Stimulated activated CD8-positive, alpha-beta memory T cell treated with anti-CD3 and anti-CD28 coated beads, Interleukin-7, amount 100 ng/mL, for 48 hours (primary cell): ENCODE measurements around the gene ANK3.

Source experiments
- DNase-seq, 2 donors: peaks; one replicate each; pipeline ENCODE4 v3.0.0-alpha.2; 2020; ENCODE audit warnings: low read depth in 1 of 2; ENCODE audit errors: extremely low read depth in 1 of 2

Gene ANK3

DNA sequence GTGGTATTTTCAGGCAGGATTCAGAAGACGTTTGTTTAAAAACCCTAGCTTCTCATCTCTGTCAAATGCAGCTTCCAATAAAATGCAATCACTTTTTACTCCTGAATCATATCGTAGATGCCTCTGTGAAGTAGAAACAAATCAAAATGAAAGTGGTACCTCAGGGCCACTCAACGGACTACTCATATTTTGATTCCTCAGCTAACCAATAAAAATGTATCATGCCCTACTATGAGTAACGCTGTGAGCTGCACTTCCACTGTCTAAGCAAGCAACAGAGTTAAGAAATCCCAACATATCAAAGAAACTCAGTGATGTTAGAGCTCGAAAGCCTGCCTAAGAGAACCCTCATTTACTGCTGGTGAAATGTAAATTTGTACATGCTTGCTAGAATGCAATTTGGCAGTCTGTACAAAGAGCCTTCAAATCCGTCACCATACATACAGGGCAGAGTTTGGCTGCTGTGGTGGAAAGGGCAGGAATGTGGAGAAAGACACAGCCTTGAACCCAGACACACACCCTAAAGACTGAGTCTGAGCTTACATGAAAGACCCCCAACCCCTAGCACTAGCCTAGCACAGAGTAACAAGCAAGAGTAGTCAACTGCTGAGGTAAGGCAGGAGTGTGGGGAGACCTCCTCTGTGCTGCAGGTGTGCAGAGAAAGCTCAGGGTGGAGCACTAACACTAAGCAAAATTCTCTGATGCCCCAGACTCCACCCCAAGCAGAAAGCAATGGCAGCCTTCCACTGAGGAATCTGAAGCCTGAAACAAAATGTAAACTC, 151.5 kb downstream of the ANK3 start:
- DNase-seq: no peak

DNA sequence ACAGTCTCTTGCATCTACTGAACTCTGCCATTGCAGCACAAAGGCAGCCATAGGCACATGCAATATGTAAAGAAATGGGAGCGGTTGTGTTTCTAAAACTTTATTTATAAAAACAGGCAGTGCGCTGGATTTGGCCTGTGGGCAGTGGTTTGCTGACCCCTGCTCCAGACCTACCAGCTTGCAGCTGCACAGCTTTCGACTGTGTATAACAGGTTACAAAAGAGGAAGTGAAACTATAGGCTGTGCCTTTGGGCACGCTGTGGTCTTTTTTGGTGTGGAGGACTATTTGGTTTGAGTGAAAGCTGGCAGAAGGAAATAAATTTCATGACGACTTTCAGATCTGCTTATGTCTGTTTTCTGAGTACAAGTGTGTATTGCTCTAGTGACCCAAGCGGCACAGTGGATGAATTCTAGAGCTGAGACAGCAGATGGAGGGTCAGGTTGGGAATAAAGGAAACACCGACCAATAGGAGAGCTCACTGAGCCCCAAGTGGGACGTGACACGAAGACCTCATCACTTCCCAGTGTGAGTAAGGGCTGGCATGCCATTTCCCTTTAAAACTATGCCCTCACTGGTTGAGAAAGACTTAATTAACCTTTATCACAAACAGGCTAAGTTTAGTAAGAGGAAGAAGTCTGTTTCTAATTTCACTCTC, 152.7 kb downstream of the ANK3 start:
- peak in 1 of 2 donors; percentile 2 for DNase-seq

DNA sequence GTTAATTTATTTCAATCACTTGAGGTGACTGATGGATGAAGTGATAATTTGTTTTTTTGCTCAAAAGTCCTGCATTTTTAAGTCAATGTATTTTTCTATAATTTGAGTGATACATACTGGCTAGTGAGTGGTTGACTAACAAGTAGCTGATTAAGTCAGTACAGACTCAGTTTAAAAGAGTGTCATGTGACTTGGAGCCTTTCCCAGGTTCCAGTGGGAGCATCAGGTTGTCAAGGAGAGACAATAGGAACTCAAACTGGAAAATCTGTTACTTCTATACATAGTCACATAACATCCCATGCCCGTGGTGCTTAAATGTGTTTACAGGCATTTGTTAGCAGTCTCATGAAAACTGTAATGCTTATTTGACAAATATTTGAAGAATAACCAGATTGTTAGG, 154.7 kb downstream of the ANK3 start:
- DNase-seq: no peak

GRCh38 chr10:60234551-60234950, 155.1 kb downstream of the ANK3 start:
- DNase-seq: no peak

DNA sequence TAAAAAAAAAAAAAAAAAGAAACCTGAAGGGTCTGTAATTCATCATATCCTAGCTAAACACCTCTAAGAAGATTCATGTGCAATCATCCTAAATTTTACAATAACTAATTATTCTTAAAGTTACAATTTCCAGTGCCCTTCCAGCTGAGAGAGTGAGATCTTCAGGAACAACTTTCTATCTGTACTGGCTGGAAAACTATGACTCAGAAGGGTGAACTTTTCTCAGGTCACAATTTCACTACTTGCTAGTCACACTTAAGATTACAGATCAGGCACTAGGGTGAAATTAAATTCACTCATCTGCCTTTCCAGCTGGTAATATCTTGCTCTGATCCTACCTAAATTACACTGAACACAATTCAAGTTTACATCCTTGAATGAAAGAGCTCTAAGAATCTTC, 158.8 kb downstream of the ANK3 start:
- DNase-seq: no peak

- no peak for DNase-seq
Measured at GRCh38 chr10:60224066-60224705, 165.5 kb downstream of the ANK3 start.

GRCh38 chr10:60222047-60222446, 167.6 kb downstream of the ANK3 start:
- no peak for DNase-seq

DNA sequence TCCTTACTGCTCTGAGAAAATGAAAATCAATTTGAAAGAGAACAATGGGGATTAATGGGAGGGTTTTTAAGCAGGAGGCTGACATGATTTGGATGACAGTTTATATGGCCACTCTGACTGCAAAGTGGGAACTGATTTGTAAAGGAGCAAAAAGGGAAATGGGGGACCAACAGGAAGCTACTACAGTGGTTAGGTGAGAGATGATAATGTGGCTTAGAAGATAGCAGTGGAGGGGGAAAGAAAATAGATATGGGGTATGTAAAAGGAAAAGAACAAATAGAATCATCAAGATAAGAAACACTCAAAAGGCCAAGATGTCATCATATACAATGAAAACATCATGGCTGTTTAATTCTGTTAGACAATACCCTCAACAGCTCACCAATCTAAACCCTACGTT, 177.5 kb downstream of the ANK3 start:
- DNase-seq: no peak

GRCh38 chr10:60209874-60210570, 179.7 kb downstream of the ANK3 start:
- DNase-seq: no peak

DNA sequence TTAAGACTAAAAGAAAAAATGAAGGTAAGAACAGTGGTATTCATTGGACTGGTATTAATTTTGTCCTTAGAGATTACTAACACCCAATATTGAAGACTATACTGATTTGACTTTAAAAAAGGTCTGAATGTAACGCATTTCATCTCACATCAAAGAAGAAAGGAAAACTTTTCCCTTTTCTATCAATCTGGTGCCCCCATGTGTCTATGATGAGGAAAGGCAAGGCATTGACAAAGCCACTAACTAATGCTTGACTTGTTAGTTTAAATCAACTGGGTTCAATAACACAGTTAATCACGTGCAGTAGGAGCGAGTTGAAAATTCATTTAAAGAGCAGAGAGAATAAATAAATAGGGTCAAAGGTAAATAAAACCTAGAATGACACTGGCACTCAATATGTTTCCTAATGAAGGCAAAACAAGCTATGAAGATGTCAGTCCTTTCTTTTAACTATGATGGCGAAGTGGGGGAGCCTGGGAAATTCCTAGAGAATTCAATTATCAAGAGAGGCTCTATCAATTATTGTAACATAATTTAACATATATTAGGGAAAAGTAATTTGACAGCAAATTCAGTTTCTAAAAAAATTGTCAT, 180.9 kb downstream of the ANK3 start:
- DNase-seq: no peak

DNA sequence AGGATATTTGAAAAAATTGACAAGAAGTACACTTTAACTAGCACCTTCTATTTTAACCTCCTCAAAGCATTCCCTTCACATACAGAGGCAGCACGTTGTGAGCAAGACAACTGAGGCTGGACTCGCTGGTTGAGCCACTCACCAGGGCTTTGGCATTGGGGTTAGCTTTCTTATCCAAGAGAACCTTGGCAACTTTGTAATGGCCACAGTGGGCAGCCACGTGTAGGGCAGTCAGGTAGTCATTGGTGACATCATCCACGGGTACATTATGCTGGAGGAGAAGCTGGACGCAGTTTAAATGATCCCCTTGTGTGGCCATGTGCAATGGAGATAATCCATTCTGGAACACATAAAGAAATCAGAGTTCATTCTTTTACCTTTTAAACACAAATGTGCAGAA, 181.8 kb downstream of the ANK3 start:
- DNase-seq: no peak

DNA sequence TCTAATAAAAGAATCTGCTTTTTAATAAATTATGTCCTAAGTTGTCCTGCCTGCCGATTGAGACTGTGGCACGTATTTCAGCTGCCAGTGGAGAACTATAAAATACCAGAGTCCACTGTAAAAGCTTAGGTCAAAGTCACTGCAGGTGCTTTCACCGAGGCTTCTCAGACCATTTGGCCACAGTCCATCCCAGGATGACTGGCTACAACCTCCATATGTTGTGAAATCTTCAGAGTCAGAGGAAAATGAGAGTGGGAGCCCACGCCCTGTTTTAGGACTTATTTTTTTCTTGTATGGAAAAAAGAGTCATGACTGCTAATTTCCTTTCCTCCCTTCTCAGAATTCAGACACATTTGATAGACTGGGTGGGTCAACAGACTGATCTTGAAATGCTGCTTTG, 182.9 kb downstream of the ANK3 start:
- DNase-seq: no peak

GRCh38 chr10:60205741-60206140, 183.9 kb downstream of the ANK3 start:
- no peak for DNase-seq

- DNase-seq: no peak
Measured at GRCh38 chr10:60203993-60204618, 185.6 kb downstream of the ANK3 start.

GRCh38 chr10:60200682-60201053, 189.0 kb downstream of the ANK3 start:
- DNase-seq: no peak

DNA sequence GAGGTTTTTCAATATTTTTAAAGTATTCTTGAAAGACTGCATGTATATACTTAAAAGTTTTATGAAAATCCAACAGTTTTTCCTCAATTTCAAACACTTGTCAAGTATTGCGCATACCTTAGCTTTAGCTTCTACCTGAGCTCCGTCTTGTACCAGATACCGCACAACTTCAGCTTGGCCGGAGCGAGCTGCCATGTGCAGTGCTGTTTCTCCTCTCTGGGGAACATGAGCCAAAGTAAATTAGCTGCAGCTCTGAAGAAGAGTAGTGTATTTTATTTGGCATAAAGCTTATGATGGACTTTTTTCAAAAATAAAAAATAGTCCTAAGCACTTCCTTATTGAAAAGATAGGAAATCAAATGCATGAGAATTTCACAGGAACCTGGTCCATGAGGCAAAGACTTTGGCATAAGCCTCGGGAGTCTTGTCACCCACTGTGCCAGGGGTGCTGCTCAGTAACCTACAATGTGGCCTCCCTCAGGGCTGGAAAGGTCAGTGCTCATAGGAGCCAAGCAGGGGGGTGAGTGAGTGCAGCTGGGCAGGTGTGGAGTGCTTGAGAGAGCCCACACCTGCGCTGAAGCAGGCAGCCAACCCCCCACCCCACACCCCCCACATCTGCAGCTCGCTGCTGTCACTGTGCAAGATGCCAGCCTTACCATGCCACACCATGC, 189.5 kb downstream of the ANK3 start:
- DNase-seq: no peak

- no peak for DNase-seq
Measured at GRCh38 chr10:60197206-60197605, 192.5 kb downstream of the ANK3 start.

DNA sequence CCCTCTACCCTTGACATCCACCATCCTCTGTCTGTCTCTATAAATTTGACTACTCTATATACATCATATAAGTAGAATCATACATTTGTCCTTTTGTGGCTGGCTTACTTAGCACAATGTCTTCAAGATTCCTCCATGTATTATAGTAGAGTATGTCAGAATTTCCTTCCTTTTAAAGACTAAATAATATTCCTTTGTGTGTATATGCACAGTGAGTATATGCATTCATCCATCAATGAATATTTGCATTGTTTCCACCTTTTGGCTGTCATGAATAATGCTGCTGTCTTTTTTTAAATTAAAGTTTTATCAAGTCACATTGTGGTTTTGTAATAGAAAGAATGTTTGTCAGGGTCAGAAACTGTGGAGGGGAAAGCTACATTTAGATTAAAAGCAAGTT, 195.3 kb downstream of the ANK3 start:
- no peak for DNase-seq

DNA sequence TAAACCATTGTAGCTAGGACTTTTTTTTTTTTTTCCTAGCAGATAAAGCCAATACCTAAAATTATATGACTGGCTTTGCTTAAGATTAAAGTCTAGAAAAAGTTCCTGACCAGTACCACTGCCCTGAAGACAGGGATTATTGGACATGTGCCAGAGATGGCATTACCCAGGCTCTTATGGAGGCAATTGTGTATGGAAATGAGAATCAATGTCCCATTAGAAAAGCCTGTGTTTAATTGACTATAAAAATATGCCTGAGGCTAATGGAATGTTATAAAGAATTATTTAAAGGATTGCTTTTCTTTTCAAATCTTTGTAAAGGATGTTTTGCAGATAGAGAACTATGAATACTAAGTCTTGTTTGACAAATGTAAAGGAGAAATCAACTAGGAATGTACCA, 196.7 kb downstream of the ANK3 start:
- DNase-seq: no peak

GRCh38 chr10:60189861-60190475, 199.7 kb downstream of the ANK3 start:
- no peak for DNase-seq
